Measurements from ENCODE around the gene VPS9D1.

DNA sequence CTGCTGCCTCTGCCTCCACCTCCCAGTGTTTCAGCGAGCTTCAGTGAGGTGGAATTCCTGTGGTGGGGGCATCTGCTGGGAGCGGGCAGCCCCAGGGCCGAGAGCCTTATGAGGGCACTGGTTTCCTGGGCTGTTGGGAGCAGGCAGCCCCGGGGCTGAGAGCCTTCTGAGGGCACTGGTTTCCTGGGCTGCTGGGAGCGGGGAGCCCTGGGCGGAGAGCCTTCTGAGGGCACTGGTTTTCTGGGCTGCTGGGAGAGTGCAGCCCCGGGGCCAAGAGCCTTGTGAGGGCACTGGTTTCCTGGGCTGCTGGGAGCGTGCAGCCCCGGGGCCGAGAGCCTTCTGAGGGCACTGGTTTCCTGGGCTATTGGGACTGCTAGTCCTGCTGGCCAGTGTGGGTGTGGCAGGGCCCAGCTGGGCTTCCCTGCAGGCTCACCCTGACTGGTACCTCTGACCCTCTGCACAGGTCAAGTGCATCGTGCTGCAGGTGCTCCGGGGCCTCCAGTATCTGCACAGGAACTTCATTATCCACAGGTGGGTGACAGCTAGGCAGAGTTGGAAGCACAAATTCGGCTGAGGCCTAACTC is 28.6 kb downstream of the VPS9D1 start:
- TF ChIP-seq, protein P1, sequence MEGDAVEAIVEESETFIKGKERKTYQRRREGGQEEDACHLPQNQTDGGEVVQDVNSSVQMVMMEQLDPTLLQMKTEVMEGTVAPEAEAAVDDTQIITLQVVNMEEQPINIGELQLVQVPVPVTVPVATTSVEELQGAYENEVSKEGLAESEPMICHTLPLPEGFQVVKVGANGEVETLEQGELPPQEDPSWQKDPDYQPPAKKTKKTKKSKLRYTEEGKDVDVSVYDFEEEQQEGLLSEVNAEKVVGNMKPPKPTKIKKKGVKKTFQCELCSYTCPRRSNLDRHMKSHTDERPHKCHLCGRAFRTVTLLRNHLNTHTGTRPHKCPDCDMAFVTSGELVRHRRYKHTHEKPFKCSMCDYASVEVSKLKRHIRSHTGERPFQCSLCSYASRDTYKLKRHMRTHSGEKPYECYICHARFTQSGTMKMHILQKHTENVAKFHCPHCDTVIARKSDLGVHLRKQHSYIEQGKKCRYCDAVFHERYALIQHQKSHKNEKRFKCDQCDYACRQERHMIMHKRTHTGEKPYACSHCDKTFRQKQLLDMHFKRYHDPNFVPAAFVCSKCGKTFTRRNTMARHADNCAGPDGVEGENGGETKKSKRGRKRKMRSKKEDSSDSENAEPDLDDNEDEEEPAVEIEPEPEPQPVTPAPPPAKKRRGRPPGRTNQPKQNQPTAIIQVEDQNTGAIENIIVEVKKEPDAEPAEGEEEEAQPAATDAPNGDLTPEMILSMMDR (conservative IDR thresholded peaks at IDR 0.05): no peak
- no peak for TF ChIP-seq ZFX (IDR thresholded peaks at IDR 0.05)

Measured in C4-2B (cell line).